ENCODE measurements around the gene ROCK2.

DNA sequence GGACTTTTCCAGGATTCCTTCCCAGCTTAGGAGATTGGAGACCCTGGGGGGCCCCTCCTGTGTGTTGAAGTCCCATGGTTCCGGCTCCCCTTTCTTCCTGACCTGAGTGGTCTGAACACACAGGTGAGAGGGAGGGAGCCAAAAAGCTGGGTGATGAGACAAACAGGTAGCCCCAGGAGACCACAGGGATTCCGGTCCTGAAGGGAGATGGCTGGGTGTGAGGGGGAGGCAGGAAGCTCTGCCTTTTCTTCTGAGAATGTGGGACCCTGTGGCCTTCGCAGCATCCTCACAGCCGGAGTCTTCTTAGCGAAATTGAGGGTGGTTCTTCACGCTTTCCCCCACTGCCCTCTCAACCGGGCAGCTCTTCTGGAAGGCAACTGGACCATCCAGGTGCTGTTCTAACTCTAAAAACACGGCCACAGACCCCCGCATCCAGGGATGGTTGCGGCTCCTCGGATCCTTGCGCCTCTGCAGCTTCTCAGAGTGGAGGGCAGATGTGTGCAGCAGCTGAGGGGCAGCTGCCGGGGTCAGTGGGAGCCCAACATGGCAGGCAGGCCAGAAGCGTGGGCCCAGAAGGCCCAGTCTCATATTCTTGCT lies 184.8 kb downstream of the ROCK2 start:
- TF ChIP-seq, protein P1, sequence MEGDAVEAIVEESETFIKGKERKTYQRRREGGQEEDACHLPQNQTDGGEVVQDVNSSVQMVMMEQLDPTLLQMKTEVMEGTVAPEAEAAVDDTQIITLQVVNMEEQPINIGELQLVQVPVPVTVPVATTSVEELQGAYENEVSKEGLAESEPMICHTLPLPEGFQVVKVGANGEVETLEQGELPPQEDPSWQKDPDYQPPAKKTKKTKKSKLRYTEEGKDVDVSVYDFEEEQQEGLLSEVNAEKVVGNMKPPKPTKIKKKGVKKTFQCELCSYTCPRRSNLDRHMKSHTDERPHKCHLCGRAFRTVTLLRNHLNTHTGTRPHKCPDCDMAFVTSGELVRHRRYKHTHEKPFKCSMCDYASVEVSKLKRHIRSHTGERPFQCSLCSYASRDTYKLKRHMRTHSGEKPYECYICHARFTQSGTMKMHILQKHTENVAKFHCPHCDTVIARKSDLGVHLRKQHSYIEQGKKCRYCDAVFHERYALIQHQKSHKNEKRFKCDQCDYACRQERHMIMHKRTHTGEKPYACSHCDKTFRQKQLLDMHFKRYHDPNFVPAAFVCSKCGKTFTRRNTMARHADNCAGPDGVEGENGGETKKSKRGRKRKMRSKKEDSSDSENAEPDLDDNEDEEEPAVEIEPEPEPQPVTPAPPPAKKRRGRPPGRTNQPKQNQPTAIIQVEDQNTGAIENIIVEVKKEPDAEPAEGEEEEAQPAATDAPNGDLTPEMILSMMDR (IDR thresholded peaks at IDR 0.05), result no peak
- TF ChIP-seq, protein P2, sequence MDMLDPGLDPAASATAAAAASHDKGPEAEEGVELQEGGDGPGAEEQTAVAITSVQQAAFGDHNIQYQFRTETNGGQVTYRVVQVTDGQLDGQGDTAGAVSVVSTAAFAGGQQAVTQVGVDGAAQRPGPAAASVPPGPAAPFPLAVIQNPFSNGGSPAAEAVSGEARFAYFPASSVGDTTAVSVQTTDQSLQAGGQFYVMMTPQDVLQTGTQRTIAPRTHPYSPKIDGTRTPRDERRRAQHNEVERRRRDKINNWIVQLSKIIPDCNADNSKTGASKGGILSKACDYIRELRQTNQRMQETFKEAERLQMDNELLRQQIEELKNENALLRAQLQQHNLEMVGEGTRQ (IDR thresholded peaks at IDR 0.05), result no peak
- TF ChIP-seq RNF2 (IDR thresholded peaks at IDR 0.05; ENCODE audit: borderline replicate concordance, low read depth) (no peak), POLR2A (IDR thresholded peaks at IDR 0.05; ENCODE audit: low read length) (no peak), TP53 (CRISPR knock-in tag; IDR thresholded peaks at IDR 0.05) (no peak), SMC3 (IDR thresholded peaks at IDR 0.05) (no peak)
